IPS DF 4.7 (cell line): Measurements from ENCODE around the gene TMEM41B.

Experiments
- DNase-seq: peaks from one replicate; pipeline ENCODE4 v3.0.0-alpha.2; 2013; ENCODE audit warnings: low spot score; ENCODE audit errors: extremely low read depth

The TMEM41B gene

DNA sequence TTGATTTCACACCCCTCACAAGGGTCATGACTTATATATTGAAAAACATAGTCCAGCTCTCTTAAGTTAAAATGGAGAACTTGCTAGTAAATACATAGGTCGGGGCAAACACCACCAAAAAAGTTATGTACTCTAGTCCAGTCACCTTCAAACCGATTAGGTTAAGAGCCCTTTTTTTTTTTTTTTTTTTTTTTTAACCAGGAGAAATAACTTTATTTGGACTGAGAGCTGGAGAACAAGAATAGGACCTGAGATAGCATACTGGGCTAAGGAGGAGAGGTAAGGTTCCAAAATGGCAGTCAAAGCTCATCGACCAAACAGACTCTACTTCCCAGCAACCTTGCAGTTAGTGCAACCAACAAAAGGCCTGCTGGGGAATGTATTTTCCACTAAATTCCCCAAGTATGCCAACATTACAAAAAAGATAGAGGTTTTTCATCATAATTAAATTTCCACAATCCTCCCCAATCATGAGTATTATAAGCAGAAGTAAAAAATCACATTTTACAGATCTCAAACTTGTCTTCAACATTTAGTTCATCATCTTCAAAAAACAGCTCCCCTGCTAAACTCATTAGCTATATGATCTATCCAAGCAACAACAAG lies 3.8 kb downstream of the TMEM41B start:
- DNase-seq = no peak

DNA sequence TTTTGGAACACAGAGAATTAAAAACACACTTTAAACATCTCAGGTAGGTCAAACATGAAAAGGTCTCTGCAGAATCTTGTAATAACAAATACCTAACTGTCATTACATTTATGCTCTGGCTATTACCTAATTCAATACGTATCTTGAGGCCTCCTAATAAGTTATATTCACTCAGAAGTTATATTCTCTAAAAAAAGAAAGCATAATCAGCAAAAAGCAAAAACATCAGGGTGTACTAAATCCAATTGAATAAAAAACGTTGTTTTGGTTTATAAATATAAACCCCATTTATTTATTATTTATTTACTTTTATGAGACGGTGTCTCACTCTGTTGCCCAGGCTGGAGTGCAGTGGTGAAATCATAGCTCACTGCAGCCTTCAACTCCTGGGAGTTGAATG lies 10.2 kb downstream of the TMEM41B start:
- DNase-seq = no peak

DNA sequence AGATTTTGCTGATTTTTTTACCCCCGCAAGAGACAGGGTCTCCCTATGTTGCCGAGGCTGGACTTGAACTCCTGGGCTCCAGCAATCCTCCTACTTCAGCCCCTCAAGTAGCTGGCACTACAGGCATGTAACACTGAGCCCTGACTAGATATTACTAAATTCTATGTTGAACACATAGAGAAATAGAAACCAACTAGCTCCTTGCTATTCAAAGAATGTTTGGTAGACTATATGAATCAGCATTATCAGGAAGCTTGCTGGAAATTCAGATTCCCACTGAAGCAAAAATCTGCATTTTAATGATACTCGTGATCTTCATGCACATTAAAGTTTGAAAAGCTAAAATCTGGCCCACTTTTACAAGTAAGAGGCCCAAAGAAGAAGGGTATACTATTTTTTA lies 11.9 kb downstream of the TMEM41B start:
- DNase-seq = no peak

DNA sequence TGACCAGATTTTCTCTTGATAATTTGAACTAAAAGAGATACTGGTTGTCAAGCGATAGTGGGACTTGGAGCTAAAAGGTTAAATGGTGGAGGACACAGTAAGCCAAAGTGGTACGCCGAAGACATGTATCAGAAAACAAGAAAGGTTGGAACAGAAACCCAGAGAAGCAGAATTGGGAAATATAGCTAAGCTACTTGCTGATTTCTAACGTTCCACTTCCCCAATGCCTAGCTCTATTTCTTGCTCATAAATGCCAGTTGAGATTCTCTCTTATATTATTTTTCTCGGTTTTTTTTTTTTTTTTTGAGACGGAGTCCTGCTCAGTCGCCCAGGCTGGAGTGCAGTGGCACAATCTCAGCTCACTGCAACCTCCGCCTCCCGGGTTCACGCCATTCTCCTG lies 12.7 kb downstream of the TMEM41B start:
- no peak for DNase-seq

DNA sequence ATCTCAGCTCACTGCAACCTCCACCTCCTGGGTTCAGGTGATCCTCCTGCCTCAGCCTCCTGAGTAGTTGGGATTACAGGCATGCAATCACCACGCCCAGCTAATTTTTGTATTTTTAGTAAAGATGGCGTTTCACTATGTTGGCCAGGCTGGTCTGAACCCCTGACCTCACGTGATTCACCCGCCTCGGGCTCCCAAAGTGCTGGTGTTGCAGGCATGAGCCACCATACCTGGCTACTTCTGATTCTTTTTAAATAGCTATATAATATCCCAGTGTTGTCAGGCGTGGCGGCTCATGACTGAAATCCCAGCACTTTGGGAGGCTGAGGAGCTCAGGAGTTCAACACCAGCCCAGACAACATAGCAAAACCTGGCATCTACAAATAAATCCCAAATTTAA lies 20.7 kb downstream of the TMEM41B start:
- DNase-seq = no peak

DNA sequence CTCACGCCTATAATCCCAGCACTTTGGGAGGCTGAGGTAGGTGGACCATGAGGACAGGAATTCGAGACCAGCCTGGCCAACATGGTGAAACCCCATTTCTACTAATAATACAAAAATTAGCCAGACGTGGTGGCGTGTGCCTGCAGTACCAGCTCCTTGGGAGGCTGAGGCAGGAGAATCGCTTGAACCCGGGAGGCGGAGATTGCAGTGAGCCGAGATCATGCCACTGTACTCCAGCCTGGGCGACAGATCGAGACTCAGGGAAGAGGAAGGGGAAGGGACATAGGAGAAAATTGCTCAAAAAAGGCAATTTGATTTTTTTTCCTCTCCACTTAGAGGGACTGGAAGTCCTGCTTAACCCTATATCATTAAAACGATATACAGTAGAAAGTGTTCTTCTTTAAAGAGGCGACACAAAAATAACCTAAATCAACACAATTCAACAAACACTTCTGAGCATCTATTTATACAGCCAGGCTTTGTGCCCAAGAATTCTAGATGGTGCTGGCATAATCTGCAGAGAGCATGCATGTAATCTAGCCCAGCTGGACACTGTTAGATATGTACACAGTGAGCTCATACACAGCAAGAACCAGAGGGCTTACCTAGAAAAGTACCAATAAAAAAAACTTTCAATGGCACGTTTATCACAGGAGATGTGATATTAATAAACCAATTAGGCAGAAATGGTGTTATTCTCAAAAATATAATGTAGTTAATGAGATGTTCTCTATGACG lies 28.4 kb downstream of the TMEM41B start:
- DNase-seq = no peak

DNA sequence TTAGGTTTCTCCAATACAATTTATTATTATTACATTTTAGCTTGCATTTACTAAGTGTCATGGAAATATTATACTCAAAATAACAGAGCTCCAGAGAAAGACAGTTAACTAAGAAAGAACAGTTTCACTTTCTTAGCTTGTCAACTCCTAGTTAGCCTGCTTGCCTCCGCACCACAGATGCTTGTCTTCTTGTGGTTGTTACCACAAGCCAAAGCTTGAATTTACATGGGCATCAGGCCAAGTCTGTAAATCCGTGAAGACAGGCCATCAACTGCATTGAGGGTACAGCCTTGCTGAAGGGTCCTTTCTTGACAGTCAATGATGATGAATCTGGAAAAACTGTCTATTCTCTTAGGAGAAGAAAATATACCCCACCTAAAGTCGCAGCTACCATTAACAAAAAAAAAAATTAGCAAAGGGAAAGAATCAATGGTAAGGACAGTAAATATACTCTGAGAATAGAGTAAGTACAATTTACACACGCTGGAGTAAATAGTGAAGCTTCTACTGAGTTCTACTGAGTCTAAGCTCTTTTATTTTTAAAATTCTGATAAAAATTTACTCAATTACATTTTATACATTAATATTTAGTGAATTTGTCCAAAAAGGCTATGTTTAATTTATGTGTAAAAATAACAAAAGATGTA lies 33.6 kb downstream of the TMEM41B start:
- no peak for DNase-seq

DNA sequence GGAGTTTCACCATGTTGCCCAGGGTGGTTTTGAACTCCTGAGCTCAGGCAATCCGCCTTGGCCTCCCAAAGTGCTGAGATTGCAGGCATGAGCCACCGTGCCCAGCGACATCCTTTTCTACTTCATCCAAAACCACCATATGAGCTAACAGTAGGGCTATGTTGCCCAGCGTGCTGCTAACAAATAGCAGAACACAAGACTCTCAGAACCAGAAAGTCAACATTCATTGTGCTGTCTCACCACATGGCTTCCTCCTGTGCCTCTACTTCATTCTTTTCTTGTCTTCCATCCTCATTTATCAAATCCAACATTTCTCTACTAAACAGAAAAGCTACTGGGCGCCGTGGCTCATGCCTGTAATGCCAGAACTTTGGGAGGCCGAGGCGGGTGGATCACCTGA lies 37.2 kb downstream of the TMEM41B start:
- DNase-seq = no peak

DNA sequence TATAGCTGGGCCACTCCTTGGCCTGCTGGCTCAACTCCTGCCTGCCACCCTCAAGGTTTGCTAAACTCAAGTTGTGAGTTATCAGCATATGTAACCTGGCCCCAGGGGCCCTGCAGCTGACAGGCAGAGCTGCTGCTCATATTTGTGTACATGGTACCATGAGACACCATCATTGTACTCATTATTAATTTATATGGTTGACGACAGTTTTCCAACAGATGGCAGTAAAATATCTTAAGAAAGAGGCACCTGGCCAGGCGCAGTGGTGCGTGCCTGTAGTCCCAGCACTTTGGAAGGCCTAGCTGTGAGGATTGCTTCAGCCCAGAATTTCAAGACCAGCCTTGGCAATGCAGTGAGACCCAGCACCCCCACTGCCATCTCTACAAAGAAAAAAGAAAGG lies 37.8 kb downstream of the TMEM41B start:
- no peak for DNase-seq

DNA sequence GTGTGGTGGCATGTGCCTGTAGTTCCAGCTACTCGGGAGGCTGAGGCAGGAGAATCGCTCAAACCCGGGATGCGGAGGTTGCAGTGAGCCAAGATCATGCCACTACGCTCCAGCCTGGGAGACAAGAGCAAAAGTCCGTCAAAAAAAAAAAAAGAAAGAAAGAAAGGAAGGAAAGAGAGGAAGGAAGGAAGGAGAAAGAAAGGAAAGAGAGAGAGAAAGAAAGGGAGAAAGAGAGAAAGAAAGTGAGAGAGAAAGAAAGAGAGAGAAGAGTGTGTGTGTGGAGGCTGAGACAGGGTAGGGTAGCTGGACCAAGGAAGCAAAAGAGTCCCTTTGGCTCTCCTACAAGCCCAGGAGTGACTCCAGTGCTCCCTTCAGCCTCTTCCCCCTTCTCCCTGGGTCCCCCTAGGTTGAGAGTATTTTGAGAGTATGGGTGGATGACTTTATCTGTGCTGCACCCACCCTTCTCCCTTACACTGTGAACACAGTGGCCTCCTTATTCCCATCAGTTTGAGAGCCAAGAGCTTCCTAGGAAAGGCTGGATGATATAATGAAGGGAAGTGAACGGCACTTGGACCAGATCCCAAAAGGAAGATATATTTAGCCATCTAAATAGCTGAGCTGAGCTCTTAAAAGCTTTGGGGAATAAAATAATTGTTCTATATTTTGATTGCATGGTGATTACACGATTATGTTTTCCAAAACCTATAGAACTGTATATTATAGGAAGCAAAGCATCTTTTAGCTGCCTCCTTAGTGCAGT lies 39.7 kb downstream of the TMEM41B start:
- DNase-seq = no peak

DNA sequence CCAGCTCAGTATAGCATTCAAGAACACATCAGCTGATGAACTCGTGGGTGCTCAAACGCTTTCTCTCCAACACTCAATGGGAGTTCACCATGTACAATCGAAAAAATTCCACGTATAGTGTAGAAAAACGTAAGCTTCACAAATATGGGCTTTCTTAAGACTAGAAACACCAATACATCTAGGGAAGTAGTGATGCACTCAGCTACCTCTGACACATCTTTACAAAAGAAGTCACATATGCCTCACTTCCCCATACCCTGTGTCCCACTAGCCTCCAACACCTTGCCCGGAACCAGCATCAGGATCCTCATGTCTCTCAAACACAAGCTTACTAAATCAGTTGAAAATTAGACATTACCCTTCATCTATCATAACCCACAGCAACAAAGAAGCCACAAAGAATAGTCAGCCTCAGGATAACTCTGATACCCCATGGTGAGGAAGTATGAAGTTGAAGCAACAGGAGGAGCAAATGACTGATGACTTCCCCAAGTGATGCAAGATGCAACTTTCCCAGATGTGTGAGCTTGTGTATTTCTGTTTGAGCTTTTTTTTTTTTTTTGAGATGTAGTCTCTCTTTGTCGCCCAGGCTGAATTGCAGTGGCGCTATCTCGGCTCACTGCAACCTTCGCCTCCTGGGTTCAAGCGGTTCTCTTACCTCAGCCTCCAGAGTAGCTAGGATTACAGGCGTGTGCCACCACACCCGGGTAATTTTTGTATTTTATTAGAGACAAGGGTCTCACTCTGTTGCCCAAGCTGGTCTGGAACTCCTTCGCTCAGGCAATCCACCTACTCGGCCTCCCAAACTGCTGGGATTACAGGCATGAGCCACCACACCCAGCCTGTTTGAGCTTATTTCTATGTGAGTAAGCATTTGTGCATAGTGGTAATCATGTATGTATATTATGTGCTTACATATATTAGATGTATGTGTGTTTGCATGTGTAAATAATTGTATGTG lies 40.7 kb downstream of the TMEM41B start:
- no peak for DNase-seq

DNA sequence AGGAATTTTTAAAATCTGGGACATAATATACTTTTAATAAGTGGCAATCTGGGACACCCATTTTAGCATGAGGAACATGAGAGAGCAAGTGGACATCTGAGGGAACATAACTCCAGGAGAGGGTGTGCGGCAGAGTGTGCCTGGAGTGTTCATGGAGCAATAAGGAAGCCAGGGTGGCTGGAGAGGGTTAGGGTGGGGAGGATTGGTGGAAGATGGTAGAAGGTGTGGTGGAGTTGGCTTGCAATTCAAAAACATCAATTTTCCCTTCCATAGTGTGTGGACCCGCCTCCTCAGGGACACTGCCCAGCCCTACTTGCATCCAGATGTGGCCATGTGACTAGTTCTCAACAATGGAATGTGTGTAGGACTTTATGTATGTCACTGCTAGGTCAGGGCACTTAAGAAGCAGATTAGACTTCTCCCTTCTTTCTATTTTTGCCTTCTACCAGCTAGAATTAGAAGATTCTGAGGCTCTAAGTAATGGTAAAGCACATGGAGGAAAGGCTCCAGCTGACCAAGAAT lies 44.8 kb downstream of the TMEM41B start:
- no peak for DNase-seq

DNA sequence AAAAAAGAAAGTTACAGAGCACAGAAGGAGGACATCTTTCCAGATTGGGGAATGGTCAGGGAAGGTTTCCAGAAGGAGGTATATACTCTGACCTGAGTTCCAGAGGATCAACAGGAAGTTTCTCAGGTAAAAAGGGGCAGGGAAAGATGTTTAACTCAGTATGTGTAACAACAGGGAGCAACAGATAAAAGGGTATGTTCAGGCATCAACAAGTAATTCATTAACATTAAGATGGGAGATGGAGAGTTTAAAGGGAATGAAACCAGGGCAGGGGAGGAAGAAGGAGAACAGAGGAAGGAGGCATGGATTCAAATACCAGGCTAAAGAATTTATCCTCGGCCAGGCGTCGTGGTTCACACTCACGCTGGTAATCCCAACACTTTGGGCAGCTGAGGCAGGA lies 46.7 kb downstream of the TMEM41B start:
- DNase-seq = no peak

DNA sequence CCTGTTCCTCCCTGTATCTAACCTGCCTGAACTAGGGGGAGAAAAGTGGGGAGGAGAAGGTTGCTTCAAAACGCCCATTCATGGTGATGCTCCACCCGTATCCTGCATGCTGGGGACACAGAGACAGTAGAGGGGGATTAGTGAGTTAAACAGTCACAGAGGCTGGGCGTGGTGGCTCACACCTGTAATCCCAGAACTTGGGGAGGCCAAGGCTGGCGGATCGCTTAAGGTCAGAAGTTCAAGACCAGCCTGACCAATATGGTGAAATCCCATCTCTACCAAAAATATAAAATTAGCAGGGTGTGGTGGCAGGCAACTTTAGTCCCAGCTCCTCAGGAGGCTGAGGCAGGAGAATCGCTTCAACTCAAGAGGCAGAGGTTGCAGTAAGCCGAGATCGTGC lies 47.5 kb downstream of the TMEM41B start:
- no peak for DNase-seq

DNA sequence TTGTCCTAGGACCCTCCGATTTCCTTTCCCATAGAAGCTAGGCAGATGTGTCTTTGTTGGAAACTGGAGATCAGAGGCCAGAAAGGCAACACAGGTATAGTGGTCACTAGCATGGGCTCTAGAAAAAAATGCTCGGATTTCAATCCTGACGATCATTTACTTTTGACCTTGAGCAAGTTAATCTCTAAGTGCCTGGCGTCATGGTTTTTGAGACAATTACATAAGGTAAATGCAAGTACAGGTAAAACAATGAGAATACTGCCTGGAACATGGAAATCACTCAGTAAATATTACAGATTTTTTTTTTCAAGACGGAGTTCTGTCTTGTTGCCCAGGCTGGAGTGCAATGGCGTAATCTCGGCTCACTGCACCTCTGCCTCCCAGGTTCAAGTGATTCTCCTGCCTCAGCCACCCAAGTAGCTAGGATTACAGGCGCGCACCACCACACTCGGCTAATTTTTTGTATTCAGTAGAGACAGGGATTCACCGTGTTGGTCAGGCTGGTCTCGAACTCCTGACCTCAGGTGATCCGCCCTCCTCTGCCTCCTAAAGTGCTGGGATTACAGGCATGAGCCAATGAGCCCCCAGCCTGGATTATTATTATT lies 48.2 kb downstream of the TMEM41B start:
- DNase-seq = no peak

DNA sequence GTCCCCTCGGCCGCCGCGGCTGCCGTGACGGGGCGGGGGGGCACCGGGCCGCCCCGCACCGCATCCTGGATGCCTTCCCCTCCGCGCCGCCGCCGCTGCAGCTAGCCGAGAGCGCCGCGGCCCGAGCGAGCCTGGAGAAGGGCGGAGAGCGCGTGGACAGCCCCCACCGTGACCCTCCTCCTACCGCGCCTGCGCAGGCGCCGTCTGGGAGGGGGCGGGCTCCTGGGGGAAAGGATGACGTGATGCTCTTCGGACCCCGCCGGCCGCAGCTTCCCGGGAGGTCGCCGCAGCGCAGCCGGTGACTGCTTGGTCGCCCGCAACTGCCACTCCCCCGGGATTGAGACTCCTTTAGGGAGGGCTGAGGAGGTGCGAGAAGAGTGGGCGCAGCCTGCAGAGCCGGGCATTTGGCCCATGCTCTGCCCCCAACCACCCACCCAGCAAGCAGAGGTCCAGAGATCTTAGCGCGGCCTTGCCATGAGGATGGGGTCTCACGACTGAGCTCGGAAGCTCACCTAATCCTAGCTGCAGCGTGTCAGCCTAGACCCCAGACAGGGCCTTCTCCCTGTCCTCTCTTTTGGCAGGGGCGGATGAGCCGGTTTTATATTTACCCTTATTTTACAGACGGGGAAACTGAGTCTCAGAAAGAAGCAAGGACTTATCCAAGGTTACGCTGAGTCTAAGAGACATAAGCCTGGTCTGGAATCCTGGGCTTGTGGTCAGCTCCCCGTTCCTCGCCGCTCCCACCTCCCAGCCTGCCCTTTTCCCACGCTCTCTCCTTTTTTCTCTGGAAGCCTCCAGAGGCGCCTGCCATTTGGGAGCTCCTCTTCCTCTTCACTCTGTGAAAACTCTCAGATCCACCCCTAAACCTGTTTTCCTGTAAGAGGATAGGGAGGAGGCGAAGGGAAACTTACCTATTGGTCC lies 48.9 kb downstream of the TMEM41B start, which contains the start of gene DENND5A:
Gene DENND5A (minus strand): TSS at position 140 of the 921 bp plus-strand sequence. CDS start 281 bp downstream, outside the sequence.
- no peak for DNase-seq

DNA sequence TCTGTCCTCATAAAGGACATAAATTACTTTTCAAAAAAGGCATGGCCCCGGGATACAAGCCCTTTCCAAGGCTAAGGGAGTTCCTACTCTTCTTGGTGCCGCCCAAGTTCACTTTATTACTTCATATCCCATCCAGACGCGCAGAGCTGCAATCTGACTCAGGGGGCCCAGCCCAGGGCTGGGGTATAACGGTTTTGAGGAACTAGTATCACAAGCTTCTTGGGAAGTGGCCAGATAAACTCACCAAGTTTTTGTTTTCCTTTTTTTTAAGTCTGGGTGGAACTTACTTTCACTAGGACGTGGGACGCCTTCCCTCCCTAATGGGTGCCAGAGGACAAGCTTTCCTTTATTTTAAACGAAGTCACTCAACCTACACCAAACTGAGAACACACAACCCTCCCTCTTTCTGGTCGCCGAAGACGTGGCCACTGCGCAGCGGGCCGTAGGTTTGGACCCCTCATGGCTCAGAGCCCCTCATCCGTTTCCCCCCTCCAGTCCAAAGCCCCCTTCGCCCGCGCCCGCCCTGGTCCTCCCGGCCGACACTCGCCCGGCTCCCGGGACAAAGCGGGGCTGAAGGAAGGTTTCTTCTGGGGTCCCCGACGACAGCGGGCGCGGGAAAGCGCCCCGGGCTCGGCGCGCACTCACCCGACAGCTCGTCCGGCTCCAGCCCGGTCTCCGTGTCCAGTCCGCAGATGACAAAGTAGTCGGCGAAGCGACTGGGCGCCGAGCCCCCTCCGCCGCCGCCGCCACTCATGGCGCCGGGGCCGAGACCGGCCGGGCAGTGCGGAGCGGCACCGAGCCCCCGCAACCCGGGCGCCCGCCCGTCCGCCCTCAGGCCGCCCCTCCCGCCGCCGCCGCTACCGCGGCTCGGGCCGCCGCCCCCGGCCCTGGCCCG lies 49.8 kb downstream of the TMEM41B start:
- no peak for DNase-seq

DNA sequence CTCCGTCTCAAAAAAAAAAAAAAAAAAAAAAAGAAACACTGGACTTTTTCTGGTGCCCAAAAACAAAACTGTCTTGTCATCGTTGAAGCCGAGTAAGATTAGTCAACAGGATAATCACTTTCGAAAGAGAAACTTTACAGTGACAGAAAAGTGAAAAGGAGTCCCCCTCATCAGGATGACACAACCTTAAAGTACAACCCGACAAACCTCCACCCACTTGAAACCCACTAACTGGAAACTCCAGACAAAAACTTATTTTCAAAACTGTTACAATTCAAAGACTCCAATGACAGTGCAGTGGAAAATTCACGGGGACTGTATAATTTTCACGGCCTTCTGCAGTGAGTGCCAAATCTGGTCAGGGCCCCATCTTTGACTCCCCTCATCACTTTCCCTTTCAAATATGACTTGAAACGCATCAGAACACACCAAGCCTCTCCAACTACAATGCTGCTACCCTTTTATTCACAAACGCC lies 50.5 kb downstream of the TMEM41B start:
- no peak for DNase-seq
